ENCODE data around the gene STS. TPM values are rescaled to one million over a fixed set of nuclear protein-coding genes. Genes with fewer than 3 reads are reported as not detected.
A peak's percentile ranks its signal among the peaks of the same experiment; 100 is the strongest.

Gene STS
- total RNA-seq, 1 donor from 2014 or later = 2.4 TPM

DNA sequence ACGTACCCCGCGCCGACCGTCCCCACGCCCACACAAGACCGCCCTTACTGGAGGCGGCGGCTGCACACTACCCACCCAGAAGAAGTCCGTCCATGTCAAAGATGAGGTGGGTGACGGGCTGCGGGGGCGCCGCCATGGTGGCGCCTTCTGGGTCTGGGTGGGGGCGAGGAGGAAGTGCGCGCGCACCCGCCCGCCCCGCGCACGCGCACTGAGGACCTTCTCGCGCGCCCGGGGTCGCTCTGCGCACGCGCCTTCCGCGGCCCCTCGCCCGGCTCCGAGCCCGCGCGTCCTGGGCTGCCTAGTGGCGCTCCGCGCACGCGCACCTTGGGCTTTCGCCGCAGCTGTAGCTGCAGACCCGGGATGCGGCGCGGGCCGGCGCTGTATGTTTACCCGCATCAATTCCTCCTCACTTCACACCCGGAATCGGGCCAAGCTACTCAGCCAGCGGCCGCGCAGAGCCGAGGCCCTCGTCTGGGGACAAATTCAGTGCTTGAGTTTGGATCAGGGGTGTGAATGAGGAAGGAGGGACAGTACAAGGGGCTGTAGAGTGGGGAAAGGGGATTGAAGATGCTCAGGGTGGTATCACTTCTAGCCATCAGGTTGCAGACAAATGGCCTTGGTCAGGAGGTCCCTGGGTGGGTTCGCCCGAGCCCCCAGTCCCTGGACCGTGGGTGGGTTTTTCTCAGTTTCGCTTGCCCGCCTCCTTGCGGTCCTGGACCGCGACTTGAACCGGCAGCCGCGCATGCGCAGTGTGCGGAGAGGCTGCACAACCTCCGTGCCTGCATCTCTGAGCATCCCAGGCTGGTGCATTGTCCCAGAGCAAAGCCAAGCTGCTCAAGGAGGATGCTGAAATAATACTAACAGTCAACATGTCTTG, 704 bp downstream of the STS start, which contains the start of gene PUDP:
Gene PUDP, minus strand, starts transcription at position 176 of the 877 bp plus-strand sequence. Its CDS starts 40 bp downstream, at position 136.
- Histone ChIP-seq H3K4me3 (ENCODE audit: low read depth, low read length) (peak within 1 kb of the TSS; percentile 94), H3K36me3 (ENCODE audit: control insufficient read depth, insufficient read depth, low read length) (no peaks in the 10 kb centered on the region), H3K27me3 (ENCODE audit: control insufficient read depth, insufficient read depth, low read length) (peaks cover 3% of the 10 kb centered on the region)
- TF ChIP-seq, protein P1, sequence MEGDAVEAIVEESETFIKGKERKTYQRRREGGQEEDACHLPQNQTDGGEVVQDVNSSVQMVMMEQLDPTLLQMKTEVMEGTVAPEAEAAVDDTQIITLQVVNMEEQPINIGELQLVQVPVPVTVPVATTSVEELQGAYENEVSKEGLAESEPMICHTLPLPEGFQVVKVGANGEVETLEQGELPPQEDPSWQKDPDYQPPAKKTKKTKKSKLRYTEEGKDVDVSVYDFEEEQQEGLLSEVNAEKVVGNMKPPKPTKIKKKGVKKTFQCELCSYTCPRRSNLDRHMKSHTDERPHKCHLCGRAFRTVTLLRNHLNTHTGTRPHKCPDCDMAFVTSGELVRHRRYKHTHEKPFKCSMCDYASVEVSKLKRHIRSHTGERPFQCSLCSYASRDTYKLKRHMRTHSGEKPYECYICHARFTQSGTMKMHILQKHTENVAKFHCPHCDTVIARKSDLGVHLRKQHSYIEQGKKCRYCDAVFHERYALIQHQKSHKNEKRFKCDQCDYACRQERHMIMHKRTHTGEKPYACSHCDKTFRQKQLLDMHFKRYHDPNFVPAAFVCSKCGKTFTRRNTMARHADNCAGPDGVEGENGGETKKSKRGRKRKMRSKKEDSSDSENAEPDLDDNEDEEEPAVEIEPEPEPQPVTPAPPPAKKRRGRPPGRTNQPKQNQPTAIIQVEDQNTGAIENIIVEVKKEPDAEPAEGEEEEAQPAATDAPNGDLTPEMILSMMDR (IDR thresholded peaks at IDR 0.05; ENCODE audit: insufficient read depth, low read length, poor library complexity, severe bottlenecking) = no peak
- no peak for DNase-seq (ENCODE audit: low read depth)

DNA sequence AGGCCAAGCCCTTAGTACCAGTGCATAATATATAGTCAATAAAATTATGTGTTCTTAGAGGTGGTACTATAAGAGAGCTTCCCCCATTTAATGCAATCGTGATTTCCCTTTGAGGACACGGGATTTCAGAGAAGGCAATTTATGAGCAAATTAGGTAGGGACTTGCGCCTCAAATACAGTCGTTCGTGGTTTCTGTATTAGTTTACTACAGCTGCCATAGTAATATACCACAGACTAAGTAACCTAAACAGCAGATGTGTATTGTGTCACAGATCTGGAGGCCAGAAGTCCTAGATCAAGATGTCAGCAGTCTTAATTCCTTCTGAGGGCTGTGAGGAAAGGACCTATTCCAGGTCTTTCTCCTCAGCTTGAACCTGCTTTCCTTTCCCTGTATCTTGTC, 1.9 kb downstream of the STS start:
- TF ChIP-seq, protein P1 (IDR thresholded peaks at IDR 0.05; ENCODE audit: insufficient read depth, low read length, poor library complexity, severe bottlenecking) = no peak
- peaks cover 3% of the 10 kb centered on the region for H3K27me3 ChIP-seq (ENCODE audit: control insufficient read depth, insufficient read depth, low read length)
- no peak overlapping the region for H3K4me3 ChIP-seq (ENCODE audit: low read depth, low read length)
- no peaks in the 10 kb centered on the region for H3K36me3 ChIP-seq (ENCODE audit: control insufficient read depth, insufficient read depth, low read length)
- no peak for DNase-seq (ENCODE audit: low read depth)

DNA sequence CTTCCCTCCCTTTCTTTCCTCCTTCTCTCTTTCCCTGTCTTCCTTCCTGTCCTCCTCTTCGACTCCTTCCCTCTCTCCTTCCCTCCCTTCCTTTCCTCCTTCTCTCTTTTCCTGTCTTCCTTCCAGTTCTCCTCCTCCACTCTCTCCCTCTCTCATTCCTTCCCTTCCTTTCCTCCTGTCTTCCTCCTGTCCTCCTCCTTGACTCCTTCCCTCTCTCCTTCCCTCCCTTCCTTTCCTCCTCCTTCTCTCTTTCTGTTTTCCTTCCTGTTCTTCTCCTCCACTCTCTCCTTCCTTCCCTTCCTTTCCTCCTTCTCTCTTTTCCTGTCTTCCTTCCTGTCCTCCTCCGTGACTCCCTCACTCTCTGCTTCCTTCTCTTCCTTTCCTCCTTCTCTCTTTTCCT, 5.7 kb downstream of the STS start:
- DNase-seq (ENCODE audit: low read depth) = no peak
- Histone ChIP-seq H3K4me3 (ENCODE audit: low read depth, low read length) (no peak overlapping the region), H3K27me3 (ENCODE audit: control insufficient read depth, insufficient read depth, low read length) (peaks cover 3% of the 10 kb centered on the region), H3K36me3 (ENCODE audit: control insufficient read depth, insufficient read depth, low read length) (no peaks in the 10 kb centered on the region)
- TF ChIP-seq, protein P1 (IDR thresholded peaks at IDR 0.05; ENCODE audit: insufficient read depth, low read length, poor library complexity, severe bottlenecking) = no peak

DNA sequence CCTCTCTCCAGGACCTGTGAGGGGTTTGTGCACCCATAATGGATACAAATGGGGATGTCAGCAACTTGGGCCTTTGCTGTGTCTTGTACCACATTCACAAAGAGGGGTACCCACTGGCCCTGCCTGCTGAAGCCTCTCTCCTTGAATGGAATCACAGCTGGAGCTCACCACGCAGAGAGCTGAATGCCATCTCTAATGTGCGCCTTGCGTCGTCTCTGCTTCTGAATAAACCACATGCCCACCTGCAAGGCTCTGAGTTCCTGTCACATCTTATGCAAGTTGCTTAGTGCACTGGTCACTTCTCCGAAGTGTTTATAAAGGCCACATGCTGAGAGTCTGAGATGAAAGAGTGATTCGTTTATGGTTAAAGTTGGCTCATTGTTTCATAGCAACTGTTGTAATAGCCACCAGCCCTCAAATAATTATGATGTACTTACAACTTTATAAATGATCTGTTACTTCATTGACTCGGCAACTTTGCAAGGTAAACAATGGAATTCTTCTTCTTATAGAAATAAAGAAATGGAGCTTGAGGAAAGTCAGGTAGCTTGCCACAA, 6.6 kb downstream of the STS start:
- Histone ChIP-seq H3K4me3 (ENCODE audit: low read depth, low read length) (no peak overlapping the region), H3K36me3 (ENCODE audit: control insufficient read depth, insufficient read depth, low read length) (no peaks in the 10 kb centered on the region), H3K27me3 (ENCODE audit: control insufficient read depth, insufficient read depth, low read length) (peaks cover 3% of the 10 kb centered on the region)
- no peak for DNase-seq (ENCODE audit: low read depth)
- TF ChIP-seq, protein P1 (IDR thresholded peaks at IDR 0.05; ENCODE audit: insufficient read depth, low read length, poor library complexity, severe bottlenecking) = no peak

DNA sequence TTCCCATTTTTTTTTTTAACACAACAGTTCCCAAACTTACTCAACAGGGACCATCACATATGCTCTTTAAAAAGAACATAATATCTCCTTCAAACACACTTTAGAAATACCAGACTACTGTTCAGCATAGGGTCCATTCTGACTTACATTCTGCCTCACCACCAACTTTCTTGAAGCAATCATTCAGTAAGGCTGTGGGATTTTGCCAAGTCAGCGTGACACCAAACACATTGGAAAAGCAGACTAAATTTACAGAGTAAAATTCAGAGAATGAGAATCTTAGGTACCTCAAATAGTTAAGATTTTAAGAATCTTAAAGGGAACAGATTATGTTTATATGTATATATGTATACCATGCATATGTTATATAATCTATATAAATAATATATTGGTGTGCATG, 7.7 kb downstream of the STS start:
- no peaks in the 10 kb centered on the region for H3K36me3 ChIP-seq (ENCODE audit: control insufficient read depth, insufficient read depth, low read length)
- H3K4me3 ChIP-seq (ENCODE audit: low read depth, low read length) = no peak overlapping the region
- TF ChIP-seq, protein P1 (IDR thresholded peaks at IDR 0.05; ENCODE audit: insufficient read depth, low read length, poor library complexity, severe bottlenecking) = no peak
- H3K27me3 ChIP-seq (ENCODE audit: control insufficient read depth, insufficient read depth, low read length) = peaks cover 3% of the 10 kb centered on the region
- DNase-seq (ENCODE audit: low read depth) = no peak
